GM10266 (cell line): ENCODE results near the gene SYTL3.
A peak's percentile ranks its signal among the peaks of the same experiment; 100 is the strongest.

Source experiments
- DNase-seq: peaks from one replicate; pipeline ENCODE4 v3.0.0; 2012; ENCODE audit errors: extremely low spot score
- CTCF ChIP-seq: IDR thresholded peaks from 2 replicates; pipeline ENCODE4 v1.5.1; 2012; ENCODE audit warnings: mild to moderate bottlenecking, low read depth; ENCODE audit not compliant: control insufficient read depth, insufficient read depth; ENCODE audit errors: missing control alignments

Gene SYTL3

GRCh38 chr6:158626360-158627167 lies 23.3 kb upstream of the SYTL3 start:
- TF ChIP-seq CTCF, result no peak
- DNase-seq, result no peak

- no peak for TF ChIP-seq CTCF
- DNase-seq, result no peak
Measured at GRCh38 chr6:158627168-158627939, 22.5 kb upstream of the SYTL3 start.

- DNase-seq, result no peak
- no peak for TF ChIP-seq CTCF
Measured at GRCh38 chr6:158627940-158628211, 22.0 kb upstream of the SYTL3 start.

- DNase-seq, result no peak
- no peak for TF ChIP-seq CTCF
Measured at GRCh38 chr6:158628542-158628941, 21.3 kb upstream of the SYTL3 start.

- no peak for DNase-seq
- TF ChIP-seq CTCF, result peak; percentile 43
Measured at GRCh38 chr6:158629367-158630221, 20.3 kb upstream of the SYTL3 start.

- TF ChIP-seq CTCF, result no peak
- DNase-seq, result no peak
Measured at GRCh38 chr6:158630938-158631616, 18.8 kb upstream of the SYTL3 start.
